NCI-H1436 treated with DMSO at 0.1 percent for 48 hours (cell line): ENCODE data around the gene CBLN3.

ENCODE experiments used
- DNase-seq: peaks from one replicate; lab custom pipeline; 2025; lab: John Stamatoyannopoulos, UW

Gene CBLN3

GRCh38 chr14:24381363-24382063 is 48.0 kb downstream of the CBLN3 start:
- no peak for DNase-seq

- DNase-seq = no peak
Observed at GRCh38 chr14:24379907-24380730, 49.3 kb downstream of the CBLN3 start.

GRCh38 chr14:24378981-24379906 is 50.2 kb downstream of the CBLN3 start:
- DNase-seq = no peak

- no peak for DNase-seq
Observed at GRCh38 chr14:24378327-24378726, 51.1 kb downstream of the CBLN3 start.

GRCh38 chr14:24377657-24378056 is 51.8 kb downstream of the CBLN3 start:
- no peak for DNase-seq

- DNase-seq = no peak
Observed at GRCh38 chr14:24377126-24377525, 52.3 kb downstream of the CBLN3 start.
